Eye (tissue), 1 donor: ENCODE measurements around the gene TMEM213.
"Not testable (repeated sequence)": the region's sequence is repeated elsewhere in the genome, so short reads cannot be mapped to it uniquely, and the experiment has no call there.

Experiments used
- DNase-seq: peaks from one replicate; pipeline ENCODE4 v3.0.0-alpha.2; 2015

TMEM213 gene

GRCh38 chr7:138797715-138798320, at the start of gene TMEM213, which contains the start of gene ATP6V0A4:
Gene TMEM213, plus strand, starts transcription at chr7:138797994. Its CDS starts 111 bp downstream, at chr7:138798105.
Gene ATP6V0A4, minus strand, starts transcription at chr7:138798196. Its CDS starts 26,949 bp downstream, at chr7:138771247.
- no peak for DNase-seq

DNA sequence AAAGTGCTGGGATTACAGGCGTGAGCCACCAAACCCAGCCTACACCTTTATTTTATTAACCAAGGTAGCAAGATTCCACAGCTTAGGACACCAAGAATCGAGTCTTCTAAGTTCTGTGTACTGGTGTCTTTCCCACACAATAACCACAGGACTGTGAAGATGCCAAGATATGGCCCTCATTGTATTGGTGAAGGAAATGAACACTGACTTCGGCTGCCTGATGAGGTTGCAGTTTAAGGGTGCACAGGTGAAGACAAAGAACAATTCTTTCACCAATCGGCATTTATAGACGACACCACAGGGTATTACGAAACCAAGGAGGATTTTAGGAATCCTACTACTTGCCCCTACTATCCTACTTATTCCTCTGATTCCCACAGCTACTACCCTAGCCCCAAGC, 49.1 kb upstream of the TMEM213 start:
- DNase-seq = no peak

GRCh38 chr7:138749960-138750359, 47.8 kb upstream of the TMEM213 start:
- no peak for DNase-seq

DNA sequence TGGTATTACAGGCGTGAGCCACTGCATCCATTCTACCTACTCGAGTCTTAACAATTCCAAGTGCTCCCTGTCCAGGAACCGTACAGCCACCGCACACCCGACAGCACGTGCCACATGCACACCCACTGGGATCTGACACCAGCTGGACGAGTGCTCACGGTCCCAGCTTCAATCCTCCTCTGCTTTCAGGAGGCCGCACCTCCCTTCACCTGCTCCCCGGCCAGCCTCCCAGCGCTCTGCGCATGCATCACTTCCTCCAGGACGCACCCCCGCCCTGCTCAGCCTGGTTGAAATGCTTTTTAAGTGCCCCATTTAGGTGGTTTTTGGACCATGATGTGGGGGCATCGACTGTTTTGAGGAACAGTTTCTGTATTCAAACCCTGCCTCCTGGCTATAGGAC, 47.3 kb upstream of the TMEM213 start:
- no peak for DNase-seq

DNA sequence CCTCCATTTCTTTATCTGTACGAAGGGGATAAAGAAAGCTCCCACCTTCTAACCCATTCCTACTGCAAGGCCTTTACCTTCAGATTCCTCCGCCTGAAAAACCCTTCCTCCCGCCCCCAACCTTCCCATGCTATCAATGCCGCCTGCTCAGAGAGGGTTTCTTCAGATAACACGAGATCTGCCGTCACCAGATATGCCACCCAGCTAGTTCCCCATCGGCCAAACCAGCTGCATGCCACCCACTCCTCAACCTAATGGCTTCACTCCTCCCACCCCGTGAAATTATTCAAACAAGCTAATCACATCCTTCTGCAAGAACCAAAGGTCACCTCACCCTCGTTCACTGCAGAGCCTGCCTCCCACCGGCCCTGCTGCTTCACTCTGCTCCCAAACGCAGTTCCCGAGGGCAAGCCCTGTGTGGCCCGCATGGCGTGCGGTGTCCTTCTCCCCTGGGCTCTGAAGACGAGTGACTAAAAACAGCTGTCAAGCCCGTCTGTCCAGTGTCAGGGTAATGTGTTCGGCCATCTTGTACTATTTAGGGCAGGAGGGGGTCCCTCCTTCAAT, 46.8 kb upstream of the TMEM213 start:
- no peak for DNase-seq

GRCh38 chr7:138752518-138753149, 45.2 kb upstream of the TMEM213 start:
- no peak for DNase-seq

DNA sequence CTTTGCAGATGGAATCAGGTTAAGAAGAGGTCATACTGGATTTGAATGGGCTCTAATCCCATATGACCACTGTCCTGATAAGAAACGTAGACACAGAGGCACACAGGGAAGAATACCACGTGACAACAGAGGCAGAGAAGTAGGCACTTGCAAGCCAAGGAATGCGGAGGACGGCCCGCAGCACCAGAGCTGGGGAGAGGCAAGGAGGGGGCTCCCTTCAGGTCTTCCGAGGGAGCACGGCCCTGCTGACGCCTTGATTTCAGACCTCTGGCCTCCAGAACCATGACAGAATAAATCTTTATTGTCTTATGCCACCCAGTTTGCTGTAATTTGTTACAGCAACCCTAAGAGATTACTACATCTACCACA, 44.7 kb upstream of the TMEM213 start:
- no peak for DNase-seq

DNA sequence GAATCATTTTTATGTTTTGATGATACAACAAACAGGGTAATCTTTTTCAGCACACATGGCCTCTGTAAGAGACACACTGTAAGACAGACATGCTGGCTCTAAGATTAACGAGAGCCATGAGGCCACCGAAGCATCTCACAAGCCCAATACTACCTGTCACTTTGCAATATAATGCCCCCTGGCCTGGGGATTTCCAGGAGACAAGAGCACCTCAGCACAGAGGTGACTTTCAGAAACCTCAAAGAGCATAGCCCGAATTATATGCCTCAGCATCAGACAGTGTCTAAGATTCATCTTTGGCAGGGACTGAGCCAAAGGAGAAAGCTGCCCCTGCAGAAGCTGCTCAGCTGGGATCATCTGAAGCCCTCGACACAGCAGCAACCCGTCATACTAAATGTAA, 44.2 kb upstream of the TMEM213 start:
- DNase-seq = no peak

DNA sequence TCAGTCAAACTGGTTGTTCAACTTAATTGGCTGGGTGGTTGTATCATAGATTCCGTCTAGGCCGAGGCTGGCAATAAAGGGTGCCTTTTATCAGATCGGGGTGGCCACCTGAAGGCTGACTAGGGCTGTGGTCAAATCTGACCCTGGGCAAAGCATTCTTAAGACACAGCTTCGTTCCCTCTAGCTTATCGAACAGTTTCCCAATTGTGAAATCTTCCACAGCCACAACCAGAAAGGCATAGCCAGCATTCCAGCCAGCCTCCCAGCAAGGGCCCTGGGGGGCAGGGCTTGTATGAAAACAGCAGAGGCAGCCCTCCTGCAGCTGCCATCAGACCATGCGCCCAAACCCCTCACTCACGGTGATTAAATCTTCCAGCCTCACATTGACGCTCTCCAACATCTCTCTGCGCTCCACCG, 42.5 kb upstream of the TMEM213 start:
- DNase-seq = no peak

GRCh38 chr7:138755842-138756590, 41.8 kb upstream of the TMEM213 start:
- no peak for DNase-seq

DNA sequence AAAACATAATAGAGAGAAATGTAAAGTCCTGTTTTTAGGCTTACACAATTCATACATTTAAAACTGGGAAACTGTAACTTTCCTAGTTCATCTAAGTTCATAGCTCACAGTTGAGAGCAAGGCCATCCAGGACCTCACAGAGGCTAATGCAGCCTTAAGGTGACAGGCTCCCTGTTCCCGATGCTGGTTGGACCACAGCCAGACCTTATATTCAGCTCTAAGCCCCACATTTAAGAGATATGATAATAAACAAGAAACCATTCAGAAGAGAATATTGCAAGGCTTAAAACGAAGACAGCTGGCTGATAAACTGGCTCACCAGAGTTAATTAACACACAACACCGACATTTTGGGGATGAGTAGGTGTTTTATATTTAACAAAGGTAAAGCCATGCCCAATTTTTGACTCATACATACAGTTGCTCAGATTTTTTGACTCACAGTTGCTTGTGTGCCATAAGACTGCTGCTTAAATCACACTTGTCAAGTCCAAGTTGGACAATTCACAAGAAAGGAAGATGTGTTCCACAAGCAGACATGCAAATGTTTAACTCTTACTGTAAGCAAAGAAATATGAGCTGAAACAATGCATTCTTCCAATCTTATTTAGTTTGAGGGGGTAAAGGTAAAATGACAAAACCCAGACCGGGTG, 41.1 kb upstream of the TMEM213 start:
- DNase-seq = no peak

- DNase-seq = no peak
Measured at GRCh38 chr7:138768241-138768640, 29.6 kb upstream of the TMEM213 start.

- no peak for DNase-seq
Measured at GRCh38 chr7:138770904-138771303, 26.9 kb upstream of the TMEM213 start.

DNA sequence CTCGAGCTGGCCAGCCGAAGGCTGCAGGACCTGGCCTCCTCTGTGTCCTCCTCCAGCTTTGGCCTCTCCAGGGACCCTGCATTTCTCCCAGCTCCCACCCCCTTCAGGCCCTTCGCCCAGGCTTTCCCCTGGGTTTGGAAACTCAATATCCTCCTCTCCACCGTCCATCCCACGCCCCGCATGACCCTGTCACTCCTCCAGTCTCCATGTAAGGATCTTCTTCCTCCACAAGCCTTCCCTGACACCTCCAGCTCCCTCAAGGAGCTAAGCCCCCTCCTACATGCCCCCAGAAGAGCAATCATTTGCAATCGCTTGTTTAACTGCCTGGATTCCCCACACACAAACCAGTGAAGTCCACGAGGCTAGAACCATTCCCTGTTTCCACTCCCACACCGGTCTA, 24.6 kb upstream of the TMEM213 start:
- DNase-seq = no peak

DNA sequence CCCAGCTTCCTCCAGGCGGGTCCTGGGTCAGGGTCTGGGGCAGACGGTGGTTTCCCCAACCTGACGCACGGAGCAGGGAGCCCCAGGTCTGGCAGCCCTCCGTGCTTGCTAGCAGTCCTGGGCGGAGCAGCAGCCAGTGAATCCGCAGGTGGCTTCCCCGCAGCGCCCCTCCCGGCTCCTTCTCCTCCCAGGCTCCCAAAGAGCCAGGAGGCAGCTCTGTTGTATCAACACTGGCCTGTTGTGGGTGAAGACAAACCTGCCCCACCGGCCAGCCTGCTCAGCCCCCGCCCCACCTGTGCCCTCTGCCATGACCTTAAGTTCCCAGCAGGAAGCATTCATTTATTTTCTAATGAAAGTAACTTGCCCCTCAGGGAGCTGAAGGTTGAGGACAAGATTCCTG, 24.0 kb upstream of the TMEM213 start:
- no peak for DNase-seq

DNA sequence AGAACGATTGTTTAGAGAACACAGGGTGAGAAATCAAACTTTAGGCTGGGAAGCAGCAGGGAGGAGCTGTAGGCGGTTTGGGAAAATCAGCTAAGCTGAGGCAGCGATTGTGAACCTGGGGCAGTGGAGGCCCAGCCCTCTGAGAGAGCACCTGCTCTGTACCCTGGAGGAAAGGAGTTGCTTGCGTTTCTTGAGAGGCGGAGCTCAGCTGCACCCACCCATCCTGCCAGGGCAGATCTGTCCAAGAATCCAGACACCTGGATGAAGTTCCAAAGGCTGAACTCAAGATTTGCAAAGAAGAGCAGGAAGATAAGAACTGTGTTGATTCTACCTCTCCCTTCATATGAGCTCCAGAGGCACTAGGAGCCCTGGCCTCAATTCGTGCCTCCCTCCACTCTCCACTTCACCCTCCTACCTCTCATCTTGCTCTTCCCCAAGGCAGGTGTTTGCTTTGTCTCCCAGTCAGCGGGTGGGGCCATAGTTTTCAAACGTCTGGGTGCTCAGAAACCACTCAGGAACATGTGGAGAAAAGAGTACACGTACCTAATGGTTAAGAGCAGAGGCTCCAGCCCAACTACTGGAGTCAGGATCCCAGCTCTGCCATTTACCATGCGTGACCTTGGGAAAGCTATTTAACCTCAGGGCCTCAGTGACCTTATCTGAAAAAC, 21.5 kb upstream of the TMEM213 start:
- DNase-seq = no peak

DNA sequence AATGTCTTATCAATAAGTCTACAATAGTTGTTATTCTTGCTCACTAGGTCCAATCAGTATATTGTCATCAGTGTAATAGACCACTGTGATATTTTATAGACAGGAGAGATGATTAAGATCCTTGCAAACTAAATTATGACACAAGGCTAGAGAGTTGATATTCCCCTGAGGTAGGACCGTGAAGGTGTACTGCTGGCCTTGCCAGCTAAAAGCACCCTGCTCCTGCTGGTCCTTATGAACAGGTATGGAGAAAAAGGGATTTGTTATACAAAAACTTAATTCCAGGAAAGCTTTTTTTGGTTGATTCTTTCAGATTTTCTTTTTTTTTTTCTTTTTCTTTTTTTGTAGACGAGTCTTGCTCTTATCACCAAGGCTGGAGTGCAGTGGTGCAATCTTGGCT, 16.8 kb upstream of the TMEM213 start:
- no peak for DNase-seq

- DNase-seq = peak; percentile 18
Measured at GRCh38 chr7:138784692-138785091, 13.1 kb upstream of the TMEM213 start.

GRCh38 chr7:138785587-138786437, 12.0 kb upstream of the TMEM213 start:
- no peak for DNase-seq

- no peak for DNase-seq
Measured at GRCh38 chr7:138796038-138796615, 1.7 kb upstream of the TMEM213 start.

DNA sequence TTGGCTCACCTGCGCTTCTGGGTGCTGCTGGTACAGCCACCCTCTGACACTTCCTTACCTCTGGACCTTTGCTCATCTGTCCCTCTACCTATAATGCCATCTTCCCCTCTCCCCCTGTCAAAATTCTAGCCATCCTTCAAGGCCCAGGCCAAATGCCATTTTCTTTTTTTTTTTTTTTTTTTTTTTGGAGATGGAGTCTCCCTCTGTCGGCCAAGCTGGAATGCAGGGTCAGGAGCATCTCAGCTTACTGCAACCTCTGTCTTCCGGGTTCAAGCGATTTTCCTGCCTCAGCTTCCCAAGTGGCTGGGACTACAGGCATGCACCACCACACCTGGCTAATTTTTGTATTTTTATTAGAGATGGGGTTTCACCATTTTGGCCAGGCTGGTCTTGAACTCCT, 748 bp upstream of the TMEM213 start:
- DNase-seq = not testable (repeated sequence)
